Small intestine (tissue), 4 donors: ENCODE results near the gene RSPO3. TPM values are rescaled to one million over a fixed set of nuclear protein-coding genes. Genes with fewer than 3 reads are reported as not detected.

Source experiments
- polyA plus RNA-seq, 4 donors: library from polyadenylated mRNA; stranded (reverse) in 3 of 4; unstranded in 1 of 4; fragments of 200-250 nt in 3 of 4; fragments of 120-200 nt in 1 of 4; gene quantifications; one replicate each; pipeline versions ENCODE4 v1.2.1 to v1.2.3, GENCODE V29; 2013
- donor health status: healthy with polysubstance abuse.
- donor health status: Bipolar disorder and iron deficiency.
- donor health status: healthy.

RSPO3 gene
- polyA plus RNA-seq, 4 donors, result 0.54 to 6.7 (median 1.6) TPM; not detected in 1

Other genes with a start within 250 kb of the RSPO3 start
- gene RNF146, start 148.2 kb downstream of the RSPO3 start, polyA plus RNA-seq, result 10 to 100 TPM; 15.1 to 42.1 (median 23.5) TPM
- 10 to 100 TPM; 50.0 to 62.2 (median 60.0) TPM for gene ECHDC1, start 224.9 kb downstream of the RSPO3 start, polyA plus RNA-seq